ENCODE results near the gene CPAMD8.

The CPAMD8 gene

DNA sequence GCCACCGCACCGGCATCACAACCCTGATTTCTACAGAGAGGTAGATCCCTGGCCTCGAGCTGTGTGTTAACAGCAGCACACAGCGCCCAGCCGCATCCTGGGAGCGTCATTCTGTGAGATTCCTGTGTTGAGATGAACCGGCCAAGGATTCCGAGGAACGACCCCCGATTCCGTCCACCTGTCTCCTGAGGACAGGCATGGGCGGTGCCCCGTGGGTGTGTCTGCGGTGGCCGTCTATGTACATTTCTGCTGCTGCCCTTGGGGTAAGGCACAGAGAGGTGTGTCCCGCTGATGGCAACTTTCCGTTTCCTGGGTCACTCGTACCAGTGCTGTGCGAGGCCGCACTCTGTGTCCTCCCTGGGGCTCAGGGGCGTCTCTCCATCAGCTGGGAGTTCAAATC is 153.9 kb downstream of the CPAMD8 start:
- DNase-seq (ENCODE audit: low spot score) = no peak

DNA sequence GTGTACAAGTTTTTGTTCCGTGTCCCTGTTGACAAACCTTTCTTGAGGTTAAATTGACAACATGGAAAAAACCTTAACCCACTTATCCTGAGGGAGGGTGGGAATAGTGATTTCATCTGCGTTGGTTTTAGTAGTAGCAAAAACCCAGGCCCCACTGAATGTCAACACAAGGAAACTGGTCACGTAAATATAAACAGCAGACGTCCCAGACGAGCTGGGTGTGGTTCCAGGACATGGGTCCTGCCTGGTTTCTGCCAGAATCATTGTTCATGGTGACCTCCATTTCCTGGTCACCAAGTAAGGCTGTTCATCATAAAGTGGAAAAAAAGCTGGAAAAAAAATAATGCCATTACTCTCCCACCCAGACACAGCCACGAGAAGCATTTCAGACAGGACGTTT is 154.7 kb downstream of the CPAMD8 start:
- DNase-seq (ENCODE audit: low spot score) = no peak

DNA sequence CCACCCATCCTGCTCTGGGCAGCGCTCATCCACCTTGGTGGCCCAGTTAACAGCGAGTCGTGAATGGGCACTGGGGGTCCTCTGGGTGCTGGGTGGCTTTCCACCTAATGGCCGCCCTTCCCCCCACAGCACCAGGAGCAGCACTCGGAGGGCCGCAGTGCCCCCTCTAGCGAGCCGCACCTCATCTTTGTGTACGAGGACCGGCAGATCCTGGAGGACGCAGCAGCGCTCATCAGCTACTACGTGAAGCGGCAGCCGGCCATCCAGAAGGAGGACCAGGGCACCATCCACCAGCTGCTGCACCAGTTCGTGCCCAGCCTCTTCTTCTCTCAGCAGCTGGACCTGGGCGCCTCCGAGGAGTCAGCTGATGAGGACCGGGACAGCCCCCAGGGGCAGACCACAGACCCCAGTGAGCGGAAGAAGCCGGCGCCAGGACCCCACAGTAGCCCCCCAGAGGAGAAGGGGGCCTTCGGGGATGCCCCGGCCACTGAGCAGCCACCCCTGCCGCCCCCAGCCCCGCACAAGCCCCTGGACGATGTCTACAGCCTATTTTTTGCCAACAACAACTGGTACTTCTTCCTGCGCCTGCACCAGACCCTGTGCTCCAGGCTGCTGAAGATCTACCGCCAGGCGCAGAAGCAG is 157.2 kb downstream of the CPAMD8 start:
- no peak for DNase-seq (ENCODE audit: low spot score)

DNA sequence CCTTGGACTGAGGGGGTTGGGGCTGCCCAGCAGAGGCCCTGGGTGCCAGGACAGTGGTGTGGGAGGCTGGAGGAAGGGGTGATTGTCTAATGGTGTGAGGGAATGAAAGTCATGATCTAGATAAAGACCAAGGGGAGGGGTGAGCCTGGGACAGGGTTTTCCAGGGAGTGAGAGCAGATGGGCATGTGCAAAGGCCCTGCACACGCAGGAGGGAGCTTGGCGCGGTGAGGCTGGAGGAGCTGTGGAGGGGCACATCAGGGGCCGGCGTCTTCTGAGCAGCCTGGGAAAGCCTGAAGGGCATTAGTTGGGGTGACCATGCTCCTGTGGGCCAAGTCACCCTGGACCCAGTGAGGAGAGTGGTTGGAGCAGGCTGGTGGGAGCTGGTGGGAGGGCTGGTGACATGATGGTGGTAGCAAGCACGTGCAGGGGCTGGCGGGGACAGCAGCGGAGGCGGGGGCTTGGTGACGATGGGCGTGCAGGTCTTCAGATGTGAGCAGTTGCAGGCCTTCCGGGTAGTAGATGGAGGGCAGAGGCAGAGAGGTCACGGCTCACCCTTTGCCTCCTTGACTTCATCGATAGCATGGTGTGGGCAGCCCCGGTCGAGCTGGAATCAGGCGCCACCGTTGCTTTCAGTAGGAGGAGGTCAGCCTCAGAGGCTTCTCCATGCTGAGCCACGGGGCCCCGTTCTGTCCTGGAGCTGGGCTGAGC is 158.0 kb downstream of the CPAMD8 start:
- no peak for DNase-seq (ENCODE audit: low spot score)

DNA sequence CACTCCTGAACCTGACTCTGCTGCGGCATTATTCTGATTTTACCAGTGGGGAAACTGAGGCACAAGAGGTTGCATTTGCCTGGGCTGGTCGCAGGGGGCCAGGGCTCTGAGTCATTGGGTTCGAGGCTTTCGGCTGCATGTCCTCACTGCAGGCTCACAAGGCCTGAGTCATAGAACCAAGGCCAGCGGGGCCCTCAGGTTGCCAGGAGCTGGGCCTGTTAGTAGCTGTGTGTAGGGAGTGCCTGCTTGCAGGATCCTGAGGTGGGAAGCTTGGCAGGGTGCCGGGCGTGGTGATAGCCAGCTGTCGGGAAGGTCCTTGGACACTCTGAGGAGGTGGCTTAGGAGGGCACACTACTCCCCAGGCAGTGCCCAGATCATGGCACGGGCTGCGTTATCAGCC is 159.4 kb downstream of the CPAMD8 start:
- no peak for DNase-seq (ENCODE audit: low spot score)

DNA sequence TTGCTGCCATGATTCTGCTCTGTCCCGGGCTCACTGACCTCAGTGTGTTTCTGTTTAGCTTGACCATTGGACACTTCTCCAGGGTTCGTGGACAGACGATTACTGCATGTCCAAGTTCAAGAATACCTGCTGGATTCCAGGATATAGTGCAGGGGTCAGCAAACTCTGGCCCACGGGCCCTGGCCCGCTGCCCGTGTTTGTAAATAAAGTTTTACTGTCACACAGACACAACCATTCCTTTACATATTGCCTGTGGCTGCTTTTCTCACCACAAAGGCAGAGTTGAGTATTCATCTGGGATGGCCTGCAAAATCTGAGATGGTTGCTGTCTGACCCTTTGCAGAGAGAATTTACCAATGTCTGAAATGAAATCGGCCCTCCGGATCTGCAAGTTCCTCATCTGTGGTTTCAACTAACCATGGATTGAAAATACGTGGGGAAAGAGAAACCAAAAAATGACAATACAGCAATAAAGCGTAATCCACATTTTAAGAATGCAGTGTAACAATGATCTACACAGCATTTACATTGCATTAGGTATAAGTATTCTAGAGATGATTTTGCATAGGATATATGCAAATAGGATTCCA is 163.7 kb downstream of the CPAMD8 start:
- DNase-seq (ENCODE audit: low spot score) = no peak

DNA sequence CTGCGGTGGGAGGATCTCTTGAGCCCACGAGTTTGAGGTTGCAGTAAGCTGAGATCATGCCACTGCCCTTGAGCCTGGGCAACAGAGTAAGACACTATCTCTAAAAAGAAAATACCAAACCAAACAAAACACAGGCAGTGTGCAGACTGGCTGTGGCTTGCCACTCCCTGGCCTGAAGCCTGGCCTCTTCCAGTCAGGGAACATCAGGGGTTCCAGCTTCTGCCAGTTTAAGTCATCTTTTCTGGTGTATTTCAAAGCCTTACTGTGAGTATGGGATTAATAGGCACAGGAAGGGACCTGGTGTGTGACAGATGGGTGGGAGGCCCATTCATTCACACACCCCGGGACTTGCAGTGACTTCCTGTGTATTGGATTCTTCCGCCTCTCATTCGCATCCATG is 164.8 kb downstream of the CPAMD8 start:
- no peak for DNase-seq (ENCODE audit: low spot score)

DNA sequence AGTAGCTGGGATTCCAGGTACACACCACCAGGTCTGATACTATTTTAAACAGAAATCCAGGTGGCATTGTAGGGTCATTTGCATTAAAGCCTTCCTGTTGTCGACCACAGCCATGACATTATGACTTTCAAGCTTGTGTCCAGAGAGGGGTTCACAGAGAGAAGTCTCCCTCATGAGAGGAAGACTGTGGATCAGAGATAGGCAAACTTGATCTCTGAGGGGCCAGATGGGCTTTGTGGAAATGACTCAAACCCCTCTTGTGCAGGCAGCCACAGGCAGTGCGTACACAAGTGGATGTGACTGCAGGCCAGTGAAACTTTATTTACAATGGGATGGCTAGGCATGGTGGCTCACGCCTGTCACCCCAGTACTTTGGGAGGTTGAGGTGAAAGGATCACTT is 165.6 kb downstream of the CPAMD8 start:
- DNase-seq (ENCODE audit: low spot score) = no peak

DNA sequence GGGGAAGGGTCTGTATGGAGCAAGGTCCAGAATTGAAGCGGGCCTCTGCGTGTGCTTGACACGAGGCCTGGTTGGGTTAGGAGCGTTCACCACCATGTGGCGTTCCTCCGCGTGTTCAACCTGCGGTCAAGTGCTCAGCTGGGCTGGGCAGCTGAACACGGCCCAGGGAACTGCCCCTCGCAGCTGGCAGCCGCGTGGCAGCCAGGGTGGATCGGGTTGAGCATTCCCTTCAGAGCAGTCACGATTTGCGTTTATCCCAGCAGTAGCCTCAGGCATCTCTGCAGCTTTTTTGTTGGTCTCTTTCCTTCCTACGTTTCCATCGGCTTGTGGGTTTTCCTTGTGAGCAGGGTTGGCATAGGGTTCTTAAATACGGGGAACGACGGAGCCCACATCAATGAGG is 166.5 kb downstream of the CPAMD8 start:
- DNase-seq (ENCODE audit: low spot score) = no peak

DNA sequence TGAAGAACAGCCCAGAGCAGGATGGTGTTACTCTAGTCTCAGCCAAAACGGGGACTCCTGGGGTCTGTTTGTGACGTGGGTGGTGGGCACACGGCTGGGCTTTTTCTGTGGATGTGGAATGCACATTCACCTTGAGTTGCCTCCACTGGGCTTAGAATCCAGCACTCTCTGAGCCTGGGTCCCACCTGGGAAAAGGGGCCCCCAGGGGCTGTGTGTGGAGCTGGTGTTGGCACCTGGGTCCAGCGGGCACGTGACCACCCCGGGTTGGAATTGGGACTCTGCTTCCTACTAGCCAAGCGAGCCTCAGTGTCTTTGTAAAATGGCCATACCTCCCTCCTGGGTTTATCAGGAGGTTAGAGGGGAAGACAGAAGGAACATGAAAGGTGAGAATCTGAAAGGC is 167.0 kb downstream of the CPAMD8 start:
- no peak for DNase-seq (ENCODE audit: low spot score)

DNA sequence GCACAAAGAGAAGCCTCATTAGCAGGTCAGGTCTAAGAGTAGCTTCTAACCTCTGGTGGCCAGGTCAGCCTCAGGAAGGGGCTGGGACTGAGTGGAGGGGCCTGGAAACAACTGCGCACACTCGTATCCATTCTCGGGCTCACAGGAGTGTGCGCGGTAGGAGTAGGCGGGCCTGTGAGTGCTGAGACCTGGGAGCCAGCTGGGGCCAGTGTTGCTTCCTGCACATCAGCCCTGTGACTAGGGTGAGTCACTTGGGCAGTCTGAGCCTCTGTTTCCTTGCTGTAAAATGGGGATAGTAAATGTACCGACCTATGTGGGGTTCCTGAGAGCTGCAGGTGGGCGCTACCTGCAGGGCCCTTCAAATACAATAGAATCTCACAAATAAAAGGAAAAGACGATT is 170.5 kb downstream of the CPAMD8 start:
- DNase-seq (ENCODE audit: low spot score) = no peak

DNA sequence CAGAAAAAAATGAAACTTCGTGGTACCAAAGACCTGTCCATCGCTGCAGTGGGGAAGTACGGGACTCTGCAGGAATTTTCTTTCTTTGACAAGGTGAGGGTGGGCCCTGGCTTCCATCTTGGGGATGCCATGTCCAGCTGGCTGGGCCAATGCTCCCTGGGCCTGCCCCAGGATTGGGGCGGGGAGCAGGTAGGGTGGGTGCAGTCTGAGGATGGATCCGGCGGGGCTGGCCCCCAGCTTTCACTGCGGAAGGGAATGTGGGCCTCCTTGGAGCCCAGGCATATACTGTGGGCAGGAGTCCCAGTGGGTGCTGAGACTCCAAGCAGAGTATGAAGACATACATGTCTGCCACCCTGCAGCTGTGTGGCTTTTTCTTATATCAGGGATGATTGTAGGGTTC is 173.5 kb downstream of the CPAMD8 start:
- DNase-seq (ENCODE audit: low spot score) = no peak

DNA sequence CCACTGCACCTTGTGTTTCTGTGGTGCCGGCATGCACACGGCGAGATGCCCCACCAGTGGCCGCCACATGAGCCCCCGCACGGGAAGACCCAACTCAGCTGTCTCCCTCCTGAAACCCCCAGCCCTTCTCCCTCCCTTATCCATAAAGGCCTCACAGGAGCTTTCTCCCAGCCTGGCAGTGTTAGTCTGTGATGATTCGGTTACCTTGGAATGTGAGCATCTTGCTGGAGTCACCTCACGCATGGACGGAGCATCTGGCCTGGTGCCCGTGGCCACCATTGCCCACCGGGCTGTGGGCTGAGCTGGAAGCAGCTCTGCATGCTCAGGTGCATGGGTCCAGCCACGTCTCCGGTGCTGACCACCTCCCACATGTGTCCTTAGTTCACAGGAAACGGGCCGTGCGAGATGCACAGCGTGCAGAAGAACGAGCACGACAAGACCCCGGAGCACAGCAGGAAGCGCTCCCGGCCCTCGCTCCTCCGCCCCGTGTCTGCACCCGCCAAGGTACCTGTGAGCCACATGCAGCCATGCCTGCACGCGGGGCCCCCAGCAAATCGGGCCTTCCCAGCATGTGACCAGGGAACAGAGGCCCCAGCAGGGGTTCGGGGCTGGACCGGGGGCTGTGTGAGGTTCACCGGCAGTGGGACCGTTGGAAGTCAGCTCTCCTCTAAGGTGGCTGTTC is 175.4 kb downstream of the CPAMD8 start:
- DNase-seq (ENCODE audit: low spot score) = no peak

DNA sequence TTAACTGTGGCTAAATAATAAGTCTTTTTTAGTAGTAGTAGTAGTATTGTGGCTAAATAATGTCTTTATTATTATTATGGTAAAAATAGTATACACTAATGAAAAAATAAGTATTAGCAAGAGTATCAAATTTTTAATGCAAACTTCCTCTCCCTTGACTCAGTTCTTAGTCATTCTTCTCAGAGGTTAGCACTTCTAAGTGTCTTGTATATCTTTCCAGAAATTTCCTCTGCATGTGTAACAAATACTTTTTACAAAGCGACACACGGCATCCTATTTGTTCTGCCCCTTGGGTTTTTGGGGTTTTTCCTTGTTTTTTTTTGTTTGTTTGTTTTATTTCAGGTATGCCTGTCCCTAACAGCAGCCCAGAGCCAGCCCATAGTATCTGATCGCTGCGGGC is 176.5 kb downstream of the CPAMD8 start:
- no peak for DNase-seq (ENCODE audit: low spot score)

DNA sequence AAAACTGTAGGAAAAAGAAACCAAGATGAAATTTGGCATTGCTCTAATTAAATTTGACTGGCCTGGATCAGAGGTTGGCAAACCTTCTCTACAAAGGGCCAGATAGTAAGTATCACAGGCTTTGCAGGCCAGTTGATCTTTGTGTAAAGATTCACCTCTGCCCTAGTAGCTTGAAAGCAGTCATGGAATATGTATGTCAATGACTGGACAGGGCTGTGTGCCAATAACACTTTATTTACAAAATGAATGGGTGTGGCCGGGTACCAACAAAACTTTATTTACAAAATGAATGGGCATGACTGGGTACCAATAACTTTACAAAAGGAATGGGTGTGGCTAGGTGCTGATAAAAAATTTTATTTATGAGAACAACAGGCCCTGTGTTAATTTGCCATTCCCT is 177.4 kb downstream of the CPAMD8 start:
- DNase-seq (ENCODE audit: low spot score) = no peak

DNA sequence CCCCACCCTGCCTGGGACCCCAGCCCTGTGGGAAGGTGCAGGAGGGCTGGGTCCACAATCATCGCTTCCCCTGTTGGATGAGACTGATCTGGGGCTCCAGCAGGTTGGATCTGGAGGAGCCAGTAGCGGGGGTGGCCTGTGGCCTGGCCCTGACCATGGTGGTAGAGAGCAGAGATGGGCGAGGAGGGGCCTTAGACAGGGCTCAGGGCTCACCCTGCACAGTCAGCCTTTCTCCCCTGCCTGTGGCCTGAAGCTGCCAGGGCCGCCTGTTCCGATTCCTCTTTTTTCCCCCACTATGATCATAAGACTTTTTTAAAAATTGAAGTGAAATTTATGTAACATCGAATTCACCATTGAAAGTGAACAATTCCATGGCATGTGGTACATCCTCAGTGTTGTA is 179.2 kb downstream of the CPAMD8 start:
- no peak for DNase-seq (ENCODE audit: low spot score)

DNA sequence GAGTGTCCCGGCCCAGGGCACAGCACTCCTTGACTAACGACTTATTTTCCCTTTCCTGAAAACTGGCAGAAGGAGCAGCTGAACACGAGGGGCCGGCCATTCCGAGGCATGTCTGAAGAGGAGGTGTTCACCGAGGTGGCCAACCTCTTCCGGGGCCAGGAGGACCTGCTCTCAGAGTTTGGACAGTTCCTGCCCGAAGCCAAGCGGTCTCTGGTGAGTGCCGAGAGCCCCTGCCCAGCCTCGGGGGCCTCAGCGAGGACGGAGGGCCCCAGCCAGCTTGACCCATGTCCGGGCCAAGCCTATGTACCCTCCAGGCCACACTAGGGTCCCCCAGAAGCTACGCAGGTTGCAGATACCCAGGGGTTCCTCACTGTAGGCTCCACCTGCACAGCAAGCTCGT is 179.7 kb downstream of the CPAMD8 start:
- DNase-seq (ENCODE audit: low spot score) = no peak
